Measurements from ENCODE around the gene EPHB2.

DNA sequence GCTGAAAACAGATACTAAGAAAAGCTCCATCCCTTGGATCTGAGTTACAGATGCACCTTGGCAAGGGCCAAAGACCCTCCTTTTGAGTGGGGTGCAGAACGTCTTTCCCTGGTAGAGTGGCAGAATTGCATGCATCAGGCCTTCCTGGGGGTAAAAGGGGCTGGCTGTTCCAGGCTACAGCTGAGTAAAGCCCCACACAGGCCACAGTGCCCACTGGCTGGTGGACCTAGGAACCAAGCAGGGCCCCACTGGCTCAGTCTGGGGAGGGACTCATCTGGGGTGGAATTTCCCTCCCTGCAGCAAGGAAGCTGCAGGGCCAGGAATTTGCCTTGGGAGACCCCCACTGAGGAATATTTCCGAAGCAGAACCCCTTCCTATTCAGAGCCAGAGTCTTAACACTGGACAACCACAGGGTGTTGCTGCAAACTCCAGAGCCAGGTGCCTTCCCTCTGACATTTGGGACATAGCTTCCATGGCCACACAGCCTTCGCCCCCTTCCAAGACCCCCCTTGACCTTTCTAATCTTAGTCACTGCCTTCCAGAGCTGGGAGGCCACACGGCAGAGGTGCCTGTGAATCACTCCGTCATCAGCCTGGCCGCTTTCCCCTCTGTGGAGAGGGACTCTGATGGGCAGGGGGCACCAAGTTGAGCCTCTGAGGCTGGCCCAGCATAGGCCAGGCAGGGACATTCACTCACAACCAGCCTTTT, 209.5 kb downstream of the EPHB2 start:
- TF ChIP-seq FOXC1 (CRISPR knock-in tag; IDR thresholded peaks at IDR 0.05; ENCODE audit: borderline replicate concordance) (no peak), REL (CRISPR knock-in tag; conservative IDR thresholded peaks at IDR 0.05) (no peak), MYC (CRISPR knock-in tag; IDR thresholded peaks at IDR 0.05; ENCODE audit: borderline replicate concordance) (no peak), EP300 (IDR thresholded peaks at IDR 0.05; ENCODE audit: low read depth in 2 of 2, low read length in 2 of 2) (no peak), EP300 (CRISPR knock-in tag; IDR thresholded peaks at IDR 0.05; ENCODE audit: borderline replicate concordance) (no peak), IKZF1 (IDR thresholded peaks at IDR 0.05) (no peak), RARA (CRISPR knock-in tag; IDR thresholded peaks at IDR 0.05) (no peak), ZFP41 (CRISPR knock-in tag; IDR thresholded peaks at IDR 0.05; ENCODE audit: borderline replicate concordance) (no peak), MAX (IDR thresholded peaks at IDR 0.05) (no peak), ZNF841 (CRISPR knock-in tag; IDR thresholded peaks at IDR 0.05; ENCODE audit: borderline replicate concordance) (no peak), MAZ (IDR thresholded peaks at IDR 0.05; ENCODE audit: borderline replicate concordance, low read depth, low read length) (no peak), MAZ (CRISPR knock-in tag; IDR thresholded peaks at IDR 0.05; ENCODE audit: low read depth) (no peak)
- TF ChIP-seq, protein P1, sequence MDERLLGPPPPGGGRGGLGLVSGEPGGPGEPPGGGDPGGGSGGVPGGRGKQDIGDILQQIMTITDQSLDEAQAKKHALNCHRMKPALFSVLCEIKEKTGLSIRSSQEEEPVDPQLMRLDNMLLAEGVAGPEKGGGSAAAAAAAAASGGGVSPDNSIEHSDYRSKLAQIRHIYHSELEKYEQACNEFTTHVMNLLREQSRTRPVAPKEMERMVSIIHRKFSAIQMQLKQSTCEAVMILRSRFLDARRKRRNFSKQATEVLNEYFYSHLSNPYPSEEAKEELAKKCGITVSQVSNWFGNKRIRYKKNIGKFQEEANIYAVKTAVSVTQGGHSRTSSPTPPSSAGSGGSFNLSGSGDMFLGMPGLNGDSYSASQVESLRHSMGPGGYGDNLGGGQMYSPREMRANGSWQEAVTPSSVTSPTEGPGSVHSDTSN (CRISPR knock-in tag; IDR thresholded peaks at IDR 0.05): no peak
- TF ChIP-seq, protein P2, sequence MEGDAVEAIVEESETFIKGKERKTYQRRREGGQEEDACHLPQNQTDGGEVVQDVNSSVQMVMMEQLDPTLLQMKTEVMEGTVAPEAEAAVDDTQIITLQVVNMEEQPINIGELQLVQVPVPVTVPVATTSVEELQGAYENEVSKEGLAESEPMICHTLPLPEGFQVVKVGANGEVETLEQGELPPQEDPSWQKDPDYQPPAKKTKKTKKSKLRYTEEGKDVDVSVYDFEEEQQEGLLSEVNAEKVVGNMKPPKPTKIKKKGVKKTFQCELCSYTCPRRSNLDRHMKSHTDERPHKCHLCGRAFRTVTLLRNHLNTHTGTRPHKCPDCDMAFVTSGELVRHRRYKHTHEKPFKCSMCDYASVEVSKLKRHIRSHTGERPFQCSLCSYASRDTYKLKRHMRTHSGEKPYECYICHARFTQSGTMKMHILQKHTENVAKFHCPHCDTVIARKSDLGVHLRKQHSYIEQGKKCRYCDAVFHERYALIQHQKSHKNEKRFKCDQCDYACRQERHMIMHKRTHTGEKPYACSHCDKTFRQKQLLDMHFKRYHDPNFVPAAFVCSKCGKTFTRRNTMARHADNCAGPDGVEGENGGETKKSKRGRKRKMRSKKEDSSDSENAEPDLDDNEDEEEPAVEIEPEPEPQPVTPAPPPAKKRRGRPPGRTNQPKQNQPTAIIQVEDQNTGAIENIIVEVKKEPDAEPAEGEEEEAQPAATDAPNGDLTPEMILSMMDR (CRISPR knock-in tag; IDR thresholded peaks at IDR 0.05): no peak

Measured in HepG2 (cell line).